ENCODE measurements around the gene MYO1E. TPM values are rescaled to one million over a fixed set of nuclear protein-coding genes. Genes with fewer than 3 reads are reported as not detected.

The MYO1E gene
- polyA plus RNA-seq, 1 donor from 2014 or later: 0.38 TPM

DNA sequence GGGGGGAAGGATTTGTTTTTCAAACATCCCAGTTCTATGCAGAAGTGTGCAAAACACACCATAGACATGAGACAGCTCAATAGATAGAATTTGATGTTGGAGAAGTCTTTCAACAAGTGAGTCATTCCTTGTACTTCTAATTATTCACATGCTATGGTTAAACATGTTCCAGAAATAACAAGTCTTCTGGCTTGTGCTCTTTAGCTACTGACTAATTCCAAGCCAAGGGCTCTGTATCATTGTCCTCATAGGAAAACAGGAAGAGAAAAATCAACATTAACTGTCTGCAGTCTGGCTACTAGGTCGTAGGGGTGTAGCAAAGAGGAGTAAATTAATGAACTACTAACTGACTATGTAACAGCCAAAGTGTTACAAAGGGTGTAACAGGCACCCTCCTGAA is 140.2 kb downstream of the MYO1E start:
- Histone ChIP-seq H2AFZ (ENCODE audit: low read depth, low read length) (no peak overlapping the region), H4K20me1 (ENCODE audit: insufficient read depth) (no peaks in the 10 kb centered on the region), H3K27me3 (ENCODE audit: insufficient read depth, low read depth, low read length) (no peaks in the 10 kb centered on the region), H3K9me3 (ENCODE audit: low read length) (no peaks in the 10 kb centered on the region), H3K4me2 (ENCODE audit: low read length) (no peak overlapping the region), H3K9me2 (ENCODE audit: insufficient read depth, low read length) (no peaks in the 10 kb centered on the region), H3K4me3 (ENCODE audit: low read length) (no peak overlapping the region), H3K79me2 (replicated peaks; ENCODE audit: insufficient read depth, low read length) (no peaks in the 10 kb centered on the region), H3K36me3 (ENCODE audit: insufficient read depth, low read length) (no peaks in the 10 kb centered on the region), H3K27ac (ENCODE audit: low read length) (no peak overlapping the region), H3F3A (ENCODE audit: insufficient read depth, low read length, poor library complexity, severe bottlenecking) (no peaks in the 10 kb centered on the region), H3K9ac (ENCODE audit: low read length) (no peak overlapping the region)
- TF ChIP-seq, protein P1, sequence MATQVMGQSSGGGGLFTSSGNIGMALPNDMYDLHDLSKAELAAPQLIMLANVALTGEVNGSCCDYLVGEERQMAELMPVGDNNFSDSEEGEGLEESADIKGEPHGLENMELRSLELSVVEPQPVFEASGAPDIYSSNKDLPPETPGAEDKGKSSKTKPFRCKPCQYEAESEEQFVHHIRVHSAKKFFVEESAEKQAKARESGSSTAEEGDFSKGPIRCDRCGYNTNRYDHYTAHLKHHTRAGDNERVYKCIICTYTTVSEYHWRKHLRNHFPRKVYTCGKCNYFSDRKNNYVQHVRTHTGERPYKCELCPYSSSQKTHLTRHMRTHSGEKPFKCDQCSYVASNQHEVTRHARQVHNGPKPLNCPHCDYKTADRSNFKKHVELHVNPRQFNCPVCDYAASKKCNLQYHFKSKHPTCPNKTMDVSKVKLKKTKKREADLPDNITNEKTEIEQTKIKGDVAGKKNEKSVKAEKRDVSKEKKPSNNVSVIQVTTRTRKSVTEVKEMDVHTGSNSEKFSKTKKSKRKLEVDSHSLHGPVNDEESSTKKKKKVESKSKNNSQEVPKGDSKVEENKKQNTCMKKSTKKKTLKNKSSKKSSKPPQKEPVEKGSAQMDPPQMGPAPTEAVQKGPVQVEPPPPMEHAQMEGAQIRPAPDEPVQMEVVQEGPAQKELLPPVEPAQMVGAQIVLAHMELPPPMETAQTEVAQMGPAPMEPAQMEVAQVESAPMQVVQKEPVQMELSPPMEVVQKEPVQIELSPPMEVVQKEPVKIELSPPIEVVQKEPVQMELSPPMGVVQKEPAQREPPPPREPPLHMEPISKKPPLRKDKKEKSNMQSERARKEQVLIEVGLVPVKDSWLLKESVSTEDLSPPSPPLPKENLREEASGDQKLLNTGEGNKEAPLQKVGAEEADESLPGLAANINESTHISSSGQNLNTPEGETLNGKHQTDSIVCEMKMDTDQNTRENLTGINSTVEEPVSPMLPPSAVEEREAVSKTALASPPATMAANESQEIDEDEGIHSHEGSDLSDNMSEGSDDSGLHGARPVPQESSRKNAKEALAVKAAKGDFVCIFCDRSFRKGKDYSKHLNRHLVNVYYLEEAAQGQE (IDR thresholded peaks at IDR 0.05; ENCODE audit: borderline replicate concordance): no peak
- TF ChIP-seq, protein P2, sequence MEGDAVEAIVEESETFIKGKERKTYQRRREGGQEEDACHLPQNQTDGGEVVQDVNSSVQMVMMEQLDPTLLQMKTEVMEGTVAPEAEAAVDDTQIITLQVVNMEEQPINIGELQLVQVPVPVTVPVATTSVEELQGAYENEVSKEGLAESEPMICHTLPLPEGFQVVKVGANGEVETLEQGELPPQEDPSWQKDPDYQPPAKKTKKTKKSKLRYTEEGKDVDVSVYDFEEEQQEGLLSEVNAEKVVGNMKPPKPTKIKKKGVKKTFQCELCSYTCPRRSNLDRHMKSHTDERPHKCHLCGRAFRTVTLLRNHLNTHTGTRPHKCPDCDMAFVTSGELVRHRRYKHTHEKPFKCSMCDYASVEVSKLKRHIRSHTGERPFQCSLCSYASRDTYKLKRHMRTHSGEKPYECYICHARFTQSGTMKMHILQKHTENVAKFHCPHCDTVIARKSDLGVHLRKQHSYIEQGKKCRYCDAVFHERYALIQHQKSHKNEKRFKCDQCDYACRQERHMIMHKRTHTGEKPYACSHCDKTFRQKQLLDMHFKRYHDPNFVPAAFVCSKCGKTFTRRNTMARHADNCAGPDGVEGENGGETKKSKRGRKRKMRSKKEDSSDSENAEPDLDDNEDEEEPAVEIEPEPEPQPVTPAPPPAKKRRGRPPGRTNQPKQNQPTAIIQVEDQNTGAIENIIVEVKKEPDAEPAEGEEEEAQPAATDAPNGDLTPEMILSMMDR (IDR thresholded peaks at IDR 0.05; ENCODE audit: poor library complexity, severe bottlenecking): no peak
- TF ChIP-seq MXI1 (conservative IDR thresholded peaks at IDR 0.05; ENCODE audit: poor library complexity, severe bottlenecking): no peak
- TF ChIP-seq EZH2 (IDR thresholded peaks at IDR 0.05; ENCODE audit: borderline replicate concordance, insufficient read depth, low read length, poor library complexity, severe bottlenecking): no peak
- no peak for TF ChIP-seq POLR2AphosphoS5 (IDR thresholded peaks at IDR 0.05)
- no peak for TF ChIP-seq TAF1 (IDR thresholded peaks at IDR 0.05; ENCODE audit: low read depth)
- TF ChIP-seq EP300 (conservative IDR thresholded peaks at IDR 0.05; ENCODE audit: poor library complexity, severe bottlenecking): no peak
- no peak for TF ChIP-seq RAD21 (conservative IDR thresholded peaks at IDR 0.05)
- no peak for TF ChIP-seq SMC3 (conservative IDR thresholded peaks at IDR 0.05; ENCODE audit: poor library complexity)

DNA sequence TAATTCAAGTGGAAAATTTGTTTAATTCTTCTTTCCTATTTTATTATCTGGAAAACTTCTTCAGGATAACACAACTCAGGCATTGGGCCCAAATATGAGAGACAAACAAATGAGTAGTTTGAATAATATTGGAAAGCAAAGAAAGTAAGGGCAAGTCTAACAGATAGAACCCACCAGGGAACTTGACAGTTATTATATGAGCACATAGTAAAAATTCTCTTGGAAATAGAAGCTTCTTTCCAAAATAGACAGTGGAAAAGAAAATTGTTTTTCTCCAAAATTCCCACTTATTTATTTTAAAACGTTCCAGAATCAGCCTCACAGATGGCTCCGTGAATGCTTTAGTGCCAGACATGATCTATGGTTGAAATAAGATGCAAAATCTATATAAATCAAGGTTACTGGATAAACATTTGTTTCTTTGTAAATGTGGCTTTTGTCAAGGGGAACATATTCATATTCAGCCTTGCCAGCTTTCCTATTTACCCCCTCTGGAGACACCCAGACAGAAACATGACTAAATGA is 142.1 kb downstream of the MYO1E start:
- no peaks in the 10 kb centered on the region for H4K20me1 ChIP-seq (ENCODE audit: insufficient read depth)
- no peaks in the 10 kb centered on the region for H3K9me3 ChIP-seq (ENCODE audit: low read length)
- no peaks in the 10 kb centered on the region for H3K9me2 ChIP-seq (ENCODE audit: insufficient read depth, low read length)
- no peaks in the 10 kb centered on the region for H3K27me3 ChIP-seq (ENCODE audit: insufficient read depth, low read depth, low read length)
- H3K27ac ChIP-seq (ENCODE audit: low read length): no peak overlapping the region
- H3K9ac ChIP-seq (ENCODE audit: low read length): no peak overlapping the region
- H3K4me3 ChIP-seq (ENCODE audit: low read length): no peak overlapping the region
- H3F3A ChIP-seq (ENCODE audit: insufficient read depth, low read length, poor library complexity, severe bottlenecking): no peaks in the 10 kb centered on the region
- H3K36me3 ChIP-seq (ENCODE audit: insufficient read depth, low read length): no peaks in the 10 kb centered on the region
- H3K79me2 ChIP-seq (replicated peaks; ENCODE audit: insufficient read depth, low read length): no peaks in the 10 kb centered on the region
- H2AFZ ChIP-seq (ENCODE audit: low read depth, low read length): no peak overlapping the region
- H3K4me2 ChIP-seq (ENCODE audit: low read length): no peak overlapping the region
- TF ChIP-seq RAD21 (conservative IDR thresholded peaks at IDR 0.05): no peak
- TF ChIP-seq POLR2AphosphoS5 (IDR thresholded peaks at IDR 0.05): no peak
- TF ChIP-seq MXI1 (conservative IDR thresholded peaks at IDR 0.05; ENCODE audit: poor library complexity, severe bottlenecking): no peak
- TF ChIP-seq, protein P1 (IDR thresholded peaks at IDR 0.05; ENCODE audit: borderline replicate concordance): no peak
- no peak for TF ChIP-seq SMC3 (conservative IDR thresholded peaks at IDR 0.05; ENCODE audit: poor library complexity)
- no peak for TF ChIP-seq EP300 (conservative IDR thresholded peaks at IDR 0.05; ENCODE audit: poor library complexity, severe bottlenecking)
- TF ChIP-seq EZH2 (IDR thresholded peaks at IDR 0.05; ENCODE audit: borderline replicate concordance, insufficient read depth, low read length, poor library complexity, severe bottlenecking): no peak
- TF ChIP-seq, protein P2 (IDR thresholded peaks at IDR 0.05; ENCODE audit: poor library complexity, severe bottlenecking): no peak
- no peak for TF ChIP-seq TAF1 (IDR thresholded peaks at IDR 0.05; ENCODE audit: low read depth)
